ENCODE measurements around the gene ARCN1. TPM values are rescaled to one million over a fixed set of nuclear protein-coding genes. Genes with fewer than 3 reads are reported as not detected.

The ARCN1 gene
- total and polyA plus RNA-seq, 9 of the 15 experiments (the other 6 are each of a cell fraction or from before 2014, with no cell fraction given), result 30.0 to 224 (median 76.4) TPM

DNA sequence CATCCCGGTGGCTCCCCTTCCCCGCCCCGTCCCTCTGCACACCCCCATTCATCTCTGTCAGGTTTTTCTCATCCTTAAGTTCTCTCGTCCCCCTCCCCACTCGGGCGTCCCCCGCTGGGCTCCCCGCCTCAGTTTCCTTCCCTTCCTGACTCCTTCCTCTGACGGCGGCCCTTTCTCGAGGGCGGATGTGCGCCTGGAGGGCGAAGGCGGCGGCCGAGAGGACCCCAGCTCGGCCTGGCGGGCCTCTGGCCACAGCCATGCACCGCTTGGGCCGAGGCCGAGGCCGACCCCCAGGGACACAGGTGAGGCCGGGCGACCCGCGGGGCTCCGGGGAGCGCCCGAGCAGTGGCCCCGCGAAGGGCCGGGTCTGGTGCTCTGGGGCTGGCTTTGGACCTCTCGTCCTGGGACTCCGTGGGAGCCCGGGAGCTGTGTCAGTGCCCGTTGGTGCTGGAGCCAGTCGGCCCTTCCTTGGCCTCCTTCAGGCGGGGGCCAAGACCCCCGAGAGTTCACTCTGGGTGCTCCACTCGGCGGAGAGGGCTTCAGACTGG is 38.1 kb downstream of the ARCN1 start:
- intact Hi-C loops (cut with micrococcal nuclease), result loop anchor here (2.0 kb wide), 1 partner anchor 49 kb away; no protein-coding TSS in a partner anchor
- in situ Hi-C loops (cut with MboI), result no loop called here
- H3K27ac ChIP-seq (ENCODE audit: extremely low read depth, low read depth, low read length), result peak overlapping the region; percentile 17; the same call in 1 of the 3 replicates
- CTCF ChIA-PET (ENCODE audit: low intra/inter-chr PET ratio), result interaction anchor here (1.4 kb wide), 1 partner anchor 346 kb away, joined by 4 read pairs; the partner anchor contains the start of gene UPK2
- no peak for FAIRE-seq
- H3K27me3 ChIP-seq (ENCODE audit: control insufficient read depth in 2 of 2, insufficient read depth in 2 of 2, low read length in 2 of 2), result no peaks in the 10 kb centered on the region
- WGBS (ENCODE audit: insufficient coverage, low coverage, missing lambda C conversion rate), result 83% methylated on average over 25 of the region's 42 CpGs
- no peak overlapping the region for H3K4me3 ChIP-seq
- H3K4me2 ChIP-seq (ENCODE audit: insufficient read depth, low read length), result peak overlapping the region; percentile 50
- H4K20me1 ChIP-seq (replicated peaks; ENCODE audit: control insufficient read depth, insufficient read depth, low read length), result no peaks in the 10 kb centered on the region
- no peaks in the 10 kb centered on the region for H3K9me3 ChIP-seq (replicated peaks; ENCODE audit: control insufficient read depth, insufficient read depth, low read depth, low read length)
- H2AFZ ChIP-seq (ENCODE audit: low read depth, low read length), result peak overlapping the region; percentile 68; the same call in 1 of the 2 replicates
- peaks cover 10% of the 10 kb centered on the region; the same call in 2 of the 3 replicates for H3K36me3 ChIP-seq (ENCODE audit: control insufficient read depth, insufficient read depth, low read length)
- BruUV-seq (replicated peaks), result no TSS peak
- peaks cover 3% of the 10 kb centered on the region for H3K9me1 ChIP-seq (ENCODE audit: control insufficient read depth, insufficient read depth, low read length)
- POLR2A ChIA-PET, result interaction anchor here (1.1 kb wide), 1 partner anchor 11 kb away, joined by 3 read pairs; no protein-coding TSS in a partner anchor
- peak overlapping the region in 1 of 2 experiments; percentile 84; a peak in 2 of 4 replicates for H3K9ac ChIP-seq (ENCODE audit: insufficient read depth in 1 of 2, low read depth in 2 of 2, low read length in 2 of 2)
- peaks cover 10% of the 10 kb centered on the region; the same call in 2 of the 3 replicates for H3K79me2 ChIP-seq (ENCODE audit: control insufficient read depth, insufficient read depth, low read length)
- peaks cover 29 to 57% of the 10 kb centered on the region in 2 experiments for H3K4me1 ChIP-seq (replicated peaks in 1 of 2; ENCODE audit: control insufficient read depth in 2 of 2, insufficient read depth in 2 of 2, low read length in 2 of 2)
- DNase-seq (ENCODE audit: extremely low read depth in 1 of 4, low spot score in 3 of 4), result no peak
- TF ChIP-seq ZNF561 (CRISPR knock-in tag; conservative IDR thresholded peaks at IDR 0.05), result no peak
- TF ChIP-seq, protein P1, sequence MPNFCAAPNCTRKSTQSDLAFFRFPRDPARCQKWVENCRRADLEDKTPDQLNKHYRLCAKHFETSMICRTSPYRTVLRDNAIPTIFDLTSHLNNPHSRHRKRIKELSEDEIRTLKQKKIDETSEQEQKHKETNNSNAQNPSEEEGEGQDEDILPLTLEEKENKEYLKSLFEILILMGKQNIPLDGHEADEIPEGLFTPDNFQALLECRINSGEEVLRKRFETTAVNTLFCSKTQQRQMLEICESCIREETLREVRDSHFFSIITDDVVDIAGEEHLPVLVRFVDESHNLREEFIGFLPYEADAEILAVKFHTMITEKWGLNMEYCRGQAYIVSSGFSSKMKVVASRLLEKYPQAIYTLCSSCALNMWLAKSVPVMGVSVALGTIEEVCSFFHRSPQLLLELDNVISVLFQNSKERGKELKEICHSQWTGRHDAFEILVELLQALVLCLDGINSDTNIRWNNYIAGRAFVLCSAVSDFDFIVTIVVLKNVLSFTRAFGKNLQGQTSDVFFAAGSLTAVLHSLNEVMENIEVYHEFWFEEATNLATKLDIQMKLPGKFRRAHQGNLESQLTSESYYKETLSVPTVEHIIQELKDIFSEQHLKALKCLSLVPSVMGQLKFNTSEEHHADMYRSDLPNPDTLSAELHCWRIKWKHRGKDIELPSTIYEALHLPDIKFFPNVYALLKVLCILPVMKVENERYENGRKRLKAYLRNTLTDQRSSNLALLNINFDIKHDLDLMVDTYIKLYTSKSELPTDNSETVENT (CRISPR knock-in tag; IDR thresholded peaks at IDR 0.05), result peak; percentile 33; the same call in 1 of the 2 replicates
- peak; percentile 53 for TF ChIP-seq POLR2G (IDR thresholded peaks at IDR 0.05; ENCODE audit: low read depth, low read length)
- TF ChIP-seq, protein P2, sequence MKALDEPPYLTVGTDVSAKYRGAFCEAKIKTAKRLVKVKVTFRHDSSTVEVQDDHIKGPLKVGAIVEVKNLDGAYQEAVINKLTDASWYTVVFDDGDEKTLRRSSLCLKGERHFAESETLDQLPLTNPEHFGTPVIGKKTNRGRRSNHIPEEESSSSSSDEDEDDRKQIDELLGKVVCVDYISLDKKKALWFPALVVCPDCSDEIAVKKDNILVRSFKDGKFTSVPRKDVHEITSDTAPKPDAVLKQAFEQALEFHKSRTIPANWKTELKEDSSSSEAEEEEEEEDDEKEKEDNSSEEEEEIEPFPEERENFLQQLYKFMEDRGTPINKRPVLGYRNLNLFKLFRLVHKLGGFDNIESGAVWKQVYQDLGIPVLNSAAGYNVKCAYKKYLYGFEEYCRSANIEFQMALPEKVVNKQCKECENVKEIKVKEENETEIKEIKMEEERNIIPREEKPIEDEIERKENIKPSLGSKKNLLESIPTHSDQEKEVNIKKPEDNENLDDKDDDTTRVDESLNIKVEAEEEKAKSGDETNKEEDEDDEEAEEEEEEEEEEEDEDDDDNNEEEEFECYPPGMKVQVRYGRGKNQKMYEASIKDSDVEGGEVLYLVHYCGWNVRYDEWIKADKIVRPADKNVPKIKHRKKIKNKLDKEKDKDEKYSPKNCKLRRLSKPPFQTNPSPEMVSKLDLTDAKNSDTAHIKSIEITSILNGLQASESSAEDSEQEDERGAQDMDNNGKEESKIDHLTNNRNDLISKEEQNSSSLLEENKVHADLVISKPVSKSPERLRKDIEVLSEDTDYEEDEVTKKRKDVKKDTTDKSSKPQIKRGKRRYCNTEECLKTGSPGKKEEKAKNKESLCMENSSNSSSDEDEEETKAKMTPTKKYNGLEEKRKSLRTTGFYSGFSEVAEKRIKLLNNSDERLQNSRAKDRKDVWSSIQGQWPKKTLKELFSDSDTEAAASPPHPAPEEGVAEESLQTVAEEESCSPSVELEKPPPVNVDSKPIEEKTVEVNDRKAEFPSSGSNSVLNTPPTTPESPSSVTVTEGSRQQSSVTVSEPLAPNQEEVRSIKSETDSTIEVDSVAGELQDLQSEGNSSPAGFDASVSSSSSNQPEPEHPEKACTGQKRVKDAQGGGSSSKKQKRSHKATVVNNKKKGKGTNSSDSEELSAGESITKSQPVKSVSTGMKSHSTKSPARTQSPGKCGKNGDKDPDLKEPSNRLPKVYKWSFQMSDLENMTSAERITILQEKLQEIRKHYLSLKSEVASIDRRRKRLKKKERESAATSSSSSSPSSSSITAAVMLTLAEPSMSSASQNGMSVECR (CRISPR knock-in tag; IDR thresholded peaks at IDR 0.05), result 0 out of 2 replicates have a peak, but pooled peaks have one; percentile 47
- peak; percentile 63 for TF ChIP-seq ZBTB7A (IDR thresholded peaks at IDR 0.05; ENCODE audit: borderline replicate concordance, control insufficient read depth, low read depth, low read length)
- no peak for TF ChIP-seq BDP1 (IDR thresholded peaks at IDR 0.05; ENCODE audit: insufficient read depth, insufficient read length)
- TF ChIP-seq MIER1 (IDR thresholded peaks at IDR 0.05; ENCODE audit: low read depth), result no peak
- no peak for ATAC-seq

All from K562 (cell line).